Panc1 (cell line): ENCODE data around the gene CTRB2.

Experiments
- POLR2AphosphoS5 ChIP-seq: IDR thresholded peaks from 2 replicates; pipeline ENCODE4 v1.6.1; 2012; ENCODE audit warnings: mild to moderate bottlenecking, low read depth, low read length, moderate library complexity
- TF ChIP-seq, protein P1 (sequence below): fragments of 450-650 bp; IDR thresholded peaks from 2 replicates; pipeline ENCODE4 v1.5.1; 2017; ENCODE audit warnings: mild to moderate bottlenecking

DNA sequence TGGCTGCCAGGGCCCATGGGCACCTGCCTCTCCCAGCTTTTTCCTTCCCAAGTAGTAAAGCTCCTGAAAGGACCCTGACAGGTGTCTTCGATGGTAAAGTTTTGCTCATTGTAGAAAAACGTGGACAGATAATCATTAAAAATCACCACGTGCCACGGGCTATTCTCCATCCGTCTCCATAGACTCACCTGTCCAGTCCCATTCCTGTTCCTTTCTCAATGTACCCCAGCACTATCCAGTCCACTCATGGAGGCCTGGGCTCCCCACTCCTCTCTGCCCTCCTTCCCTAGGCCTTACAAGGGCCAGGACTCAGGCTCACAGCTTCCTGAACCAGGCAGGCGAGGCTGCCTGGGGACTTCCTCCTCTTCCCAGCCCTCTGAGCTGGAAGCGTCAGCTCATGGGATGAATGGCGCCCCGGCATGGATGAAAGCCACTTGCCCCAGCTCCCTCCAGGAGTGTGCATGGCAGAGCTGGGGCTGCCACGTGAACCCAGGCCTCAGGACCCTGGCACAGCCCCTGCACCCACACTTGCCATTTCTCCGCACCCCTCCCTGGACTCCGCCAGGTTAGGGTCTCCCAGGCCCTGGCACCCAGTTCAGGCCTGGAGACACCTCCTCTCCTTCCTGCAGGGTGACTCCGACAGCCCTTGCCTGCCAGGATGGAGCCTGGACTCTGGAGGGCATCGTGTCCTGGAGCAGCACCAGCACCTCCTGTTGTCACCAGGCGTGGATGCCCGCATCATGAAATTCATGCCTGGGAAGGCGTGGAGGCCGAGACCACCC lies 20.6 kb upstream of the CTRB2 start:
- TF ChIP-seq, protein P1, sequence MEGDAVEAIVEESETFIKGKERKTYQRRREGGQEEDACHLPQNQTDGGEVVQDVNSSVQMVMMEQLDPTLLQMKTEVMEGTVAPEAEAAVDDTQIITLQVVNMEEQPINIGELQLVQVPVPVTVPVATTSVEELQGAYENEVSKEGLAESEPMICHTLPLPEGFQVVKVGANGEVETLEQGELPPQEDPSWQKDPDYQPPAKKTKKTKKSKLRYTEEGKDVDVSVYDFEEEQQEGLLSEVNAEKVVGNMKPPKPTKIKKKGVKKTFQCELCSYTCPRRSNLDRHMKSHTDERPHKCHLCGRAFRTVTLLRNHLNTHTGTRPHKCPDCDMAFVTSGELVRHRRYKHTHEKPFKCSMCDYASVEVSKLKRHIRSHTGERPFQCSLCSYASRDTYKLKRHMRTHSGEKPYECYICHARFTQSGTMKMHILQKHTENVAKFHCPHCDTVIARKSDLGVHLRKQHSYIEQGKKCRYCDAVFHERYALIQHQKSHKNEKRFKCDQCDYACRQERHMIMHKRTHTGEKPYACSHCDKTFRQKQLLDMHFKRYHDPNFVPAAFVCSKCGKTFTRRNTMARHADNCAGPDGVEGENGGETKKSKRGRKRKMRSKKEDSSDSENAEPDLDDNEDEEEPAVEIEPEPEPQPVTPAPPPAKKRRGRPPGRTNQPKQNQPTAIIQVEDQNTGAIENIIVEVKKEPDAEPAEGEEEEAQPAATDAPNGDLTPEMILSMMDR: no peak
- TF ChIP-seq POLR2AphosphoS5: no peak; the same call in 1 of the 2 replicates
